ENCODE results near the gene PRPF40A.
"Not testable (repeated sequence)": the region's sequence is repeated elsewhere in the genome, so short reads cannot be mapped to it uniquely, and the experiment has no call there.

Gene PRPF40A

GRCh38 chr2:152717228-152718075 lies at the start of gene PRPF40A:
Gene PRPF40A, minus strand, starts transcription at chr2:152717461. Its CDS starts 22 bp downstream, at chr2:152717439.
- DNase-seq = peak; percentile 99

- no peak for DNase-seq
Measured at GRCh38 chr2:152766928-152767327, 49.7 kb upstream of the PRPF40A start.

GRCh38 chr2:152763651-152764050 lies 46.4 kb upstream of the PRPF40A start:
- no peak for DNase-seq

- DNase-seq = not testable (repeated sequence)
Measured at GRCh38 chr2:152763208-152763607, 45.9 kb upstream of the PRPF40A start.

GRCh38 chr2:152762202-152762601 lies 44.9 kb upstream of the PRPF40A start:
- DNase-seq = no peak

- no peak for DNase-seq
Measured at GRCh38 chr2:152761214-152761613, 44.0 kb upstream of the PRPF40A start.

- DNase-seq = no peak
Measured at GRCh38 chr2:152759290-152760072, 42.2 kb upstream of the PRPF40A start.

GRCh38 chr2:152755029-152755428 lies 37.8 kb upstream of the PRPF40A start:
- no peak for DNase-seq

- DNase-seq = not testable (repeated sequence)
Measured at GRCh38 chr2:152747751-152748150, 30.5 kb upstream of the PRPF40A start.

- DNase-seq = no peak
Measured at GRCh38 chr2:152743002-152743401, 25.7 kb upstream of the PRPF40A start.

GRCh38 chr2:152740743-152741328 lies 23.6 kb upstream of the PRPF40A start:
- DNase-seq = peak; percentile 57

- not testable (repeated sequence) for DNase-seq
Measured at GRCh38 chr2:152739705-152740104, 22.4 kb upstream of the PRPF40A start.

- no peak for DNase-seq
Measured at GRCh38 chr2:152738438-152738837, 21.2 kb upstream of the PRPF40A start.

- not testable (repeated sequence) for DNase-seq
Measured at GRCh38 chr2:152737509-152737908, 20.2 kb upstream of the PRPF40A start.

GRCh38 chr2:152730591-152731333 lies 13.5 kb upstream of the PRPF40A start:
- peak; percentile 41 for DNase-seq

- no peak for DNase-seq
Measured at GRCh38 chr2:152729844-152730243, 12.6 kb upstream of the PRPF40A start.

- DNase-seq = no peak
Measured at GRCh38 chr2:152723918-152724317, 6.7 kb upstream of the PRPF40A start.

- not testable (repeated sequence) for DNase-seq
Measured at GRCh38 chr2:152722639-152723038, 5.4 kb upstream of the PRPF40A start.

- no peak for DNase-seq
Measured at GRCh38 chr2:152720794-152721193, 3.5 kb upstream of the PRPF40A start.

- DNase-seq = peak; percentile 65
Measured at GRCh38 chr2:152718909-152719645, 1.8 kb upstream of the PRPF40A start.

GRCh38 chr2:152718076-152718908 lies 1.0 kb upstream of the PRPF40A start, which contains the start of gene ARL6IP6:
Gene ARL6IP6, plus strand, starts transcription at chr2:152718620. Its CDS starts 5 bp downstream, at chr2:152718625.
- DNase-seq = peak; percentile 93

Measured in activated CD4-positive, alpha-beta T cell treated with anti-CD3 and anti-CD28 coated beads, Interleukin-2, amount 50 U/mL, for 16 hours (primary cell).